Neutrophil (primary cell): ENCODE measurements around the gene TWF2.

Experiments used
- H3K27ac ChIP-seq: fragments of 200-600 bp; sonication (generic); 2 replicates; pipeline ENCODE4 v1.5.1; 2016; ENCODE audit warnings: mild to moderate bottlenecking, moderate library complexity
- H3K27me3 ChIP-seq: fragments of 200-600 bp; sonication (generic); 2 replicates; pipeline ENCODE4 v1.6.0; 2016; ENCODE audit warnings: mild to moderate bottlenecking
- H3K36me3 ChIP-seq: fragments of 200-600 bp; sonication (generic); 2 replicates; pipeline ENCODE4 v1.5.1; 2017
- H3K4me1 ChIP-seq, 2 experiments: fragments of 200-600 bp in 1 of 2; sonication (generic) in 1 of 2; 1 replicate in 1 of 2; 2 replicates in 1 of 2; pipeline versions ENCODE4 v1.5.1 to v1.6.1; 2013 to 2016; ENCODE audit warnings: low read depth in 1 of 2, low read length in 1 of 2, mild to moderate bottlenecking in 1 of 2, moderate library complexity in 1 of 2; ENCODE audit not compliant: control insufficient read depth in 1 of 2, insufficient read depth in 1 of 2
- H3K4me3 ChIP-seq, 2 experiments: fragments of 200-600 bp in 1 of 2; sonication (generic) in 1 of 2; 1 replicate in 1 of 2; 2 replicates in 1 of 2; pipeline ENCODE4 v1.5.1; 2013 to 2016; ENCODE audit warnings: low read depth in 1 of 2, low read length in 1 of 2, mild to moderate bottlenecking in 1 of 2, moderate library complexity in 1 of 2
- H3K9me3 ChIP-seq: fragments of 200-600 bp; sonication (generic); 2 replicates; pipeline ENCODE4 v1.5.1; 2016
- CTCF ChIP-seq: fragments of 200-600 bp; sonication (generic); IDR thresholded peaks from 2 replicates; pipeline ENCODE4 v1.5.1; 2016; ENCODE audit warnings: antibody characterized with exemption

TWF2 gene

GRCh38 chr3:52268036-52268435 is 29.1 kb upstream of the TWF2 start:
- Histone ChIP-seq H3K27ac (peak overlapping the region; percentile 40), H3K4me1 (peaks cover 44 to 53% of the 10 kb centered on the region in 2 experiments), H3K4me3 (no peak overlapping the region), H3K9me3 (no peaks in the 10 kb centered on the region), H3K27me3 (no peaks in the 10 kb centered on the region), H3K36me3 (peaks cover 62% of the 10 kb centered on the region)
- no peak for TF ChIP-seq CTCF

GRCh38 chr3:52265387-52265786 is 26.4 kb upstream of the TWF2 start:
- Histone ChIP-seq H3K36me3 (peaks cover 81% of the 10 kb centered on the region), H3K27ac (no peak overlapping the region), H3K27me3 (no peaks in the 10 kb centered on the region), H3K4me3 (no peak overlapping the region), H3K4me1 (peaks cover 33 to 41% of the 10 kb centered on the region in 2 experiments), H3K9me3 (no peaks in the 10 kb centered on the region)
- TF ChIP-seq CTCF = no peak

- Histone ChIP-seq H3K4me3 (no peak overlapping the region), H3K27ac (peak overlapping the region; percentile 65), H3K4me1 (peaks cover 19 to 26% of the 10 kb centered on the region in 2 experiments), H3K9me3 (no peaks in the 10 kb centered on the region), H3K36me3 (peaks cover 93% of the 10 kb centered on the region), H3K27me3 (no peaks in the 10 kb centered on the region)
- no peak for TF ChIP-seq CTCF
Measured at GRCh38 chr3:52262447-52262846, 23.5 kb upstream of the TWF2 start.

- TF ChIP-seq CTCF = no peak
- no peaks in the 10 kb centered on the region for H3K9me3 ChIP-seq
- no peak overlapping the region for H3K27ac ChIP-seq
- peaks cover 19 to 25% of the 10 kb centered on the region in 2 experiments for H3K4me1 ChIP-seq
- H3K27me3 ChIP-seq = no peaks in the 10 kb centered on the region
- no peak overlapping the region for H3K4me3 ChIP-seq
- peaks cover 95% of the 10 kb centered on the region for H3K36me3 ChIP-seq
Measured at GRCh38 chr3:52259448-52259847, 20.5 kb upstream of the TWF2 start.

- no peak for TF ChIP-seq CTCF
- Histone ChIP-seq H3K4me1 (peaks cover 20 to 24% of the 10 kb centered on the region in 2 experiments), H3K4me3 (no peak overlapping the region), H3K9me3 (no peaks in the 10 kb centered on the region), H3K36me3 (peaks cover 96% of the 10 kb centered on the region), H3K27me3 (no peaks in the 10 kb centered on the region), H3K27ac (no peak overlapping the region)
Measured at GRCh38 chr3:52259035-52259434, 20.1 kb upstream of the TWF2 start.

GRCh38 chr3:52257911-52258310 is 19.0 kb upstream of the TWF2 start:
- peaks cover 94% of the 10 kb centered on the region for H3K36me3 ChIP-seq
- no peaks in the 10 kb centered on the region for H3K9me3 ChIP-seq
- no peak for TF ChIP-seq CTCF
- H3K27me3 ChIP-seq = no peaks in the 10 kb centered on the region
- H3K4me3 ChIP-seq = no peak overlapping the region
- peaks cover 21 to 25% of the 10 kb centered on the region in 2 experiments for H3K4me1 ChIP-seq
- no peak overlapping the region for H3K27ac ChIP-seq
